HG03521 (cell line): ENCODE data around the gene LZTFL1.
A peak's percentile ranks its signal among the peaks of the same experiment; 100 is the strongest.

Source experiments
- ATAC-seq: cut with Tn5 transposase; IDR thresholded peaks from one replicate; pipeline ENCODE4 v1.9.1; 2021; ENCODE audit warnings: mild to moderate bottlenecking, moderate library complexity; ENCODE audit not compliant: unreplicated experiment

LZTFL1 gene

DNA sequence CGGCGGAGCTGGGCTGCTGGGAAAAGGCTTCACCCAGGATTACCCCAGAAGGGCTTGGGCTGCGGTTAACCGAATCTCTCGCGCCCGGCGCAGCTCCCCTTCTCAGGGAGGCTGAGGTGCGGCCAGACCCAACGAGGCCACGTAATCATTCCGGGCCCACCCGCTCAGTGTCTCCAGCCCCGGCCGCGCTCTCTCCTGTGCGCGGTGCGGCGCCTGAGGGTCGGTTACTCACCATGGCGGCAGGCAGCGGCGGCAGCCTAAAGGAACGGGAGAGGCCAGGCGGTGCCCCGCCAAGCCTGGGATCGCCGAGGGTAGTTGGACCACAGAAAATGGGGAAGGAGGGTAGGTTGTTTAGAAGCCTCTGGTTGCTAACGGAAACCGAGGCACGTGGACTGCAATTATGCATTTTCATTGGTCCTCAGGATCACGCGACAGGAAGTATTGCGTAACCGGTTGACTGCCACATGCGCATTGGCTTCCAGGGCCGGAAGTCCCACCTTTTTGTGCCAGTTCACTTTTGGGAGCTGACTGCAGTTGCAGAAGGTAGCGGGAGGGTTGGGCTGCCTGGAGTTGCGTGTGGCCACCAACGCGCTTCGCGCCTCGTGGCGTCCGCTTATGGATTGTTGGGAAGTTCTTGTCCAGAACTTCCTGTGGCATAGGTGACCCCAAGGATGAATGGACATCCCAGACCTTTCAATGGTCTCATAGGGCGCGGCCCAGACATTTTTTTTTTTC, at the start of gene LZTFL1:
Gene LZTFL1 (minus strand): TSS at position 363 of the 735 bp plus-strand sequence. CDS start 128 bp downstream, at position 235.
- ATAC-seq: peak; percentile 84

DNA sequence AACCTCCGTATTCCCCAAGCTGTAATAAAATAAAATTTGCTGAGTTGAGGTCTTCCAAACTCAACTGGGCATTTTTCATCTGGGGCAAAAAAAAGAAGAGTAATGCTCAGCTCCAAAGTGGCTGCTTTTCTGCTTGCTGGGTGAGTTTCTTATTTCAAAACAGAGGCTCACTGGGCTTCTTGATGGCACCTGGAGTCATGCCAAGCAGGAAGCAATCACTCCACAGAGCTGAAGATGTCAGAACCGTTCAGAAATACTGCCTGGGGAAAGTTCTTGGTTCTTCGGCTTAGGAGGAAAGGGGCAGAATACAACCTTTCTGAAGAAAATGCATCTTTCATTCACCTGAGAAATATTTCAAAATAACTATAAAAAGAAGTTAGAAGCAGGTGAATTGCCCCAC, 48.5 kb upstream of the LZTFL1 start:
- no peak for ATAC-seq

- no peak for ATAC-seq
Observed at GRCh38 chr3:45889337-45889736, 47.4 kb upstream of the LZTFL1 start.

DNA sequence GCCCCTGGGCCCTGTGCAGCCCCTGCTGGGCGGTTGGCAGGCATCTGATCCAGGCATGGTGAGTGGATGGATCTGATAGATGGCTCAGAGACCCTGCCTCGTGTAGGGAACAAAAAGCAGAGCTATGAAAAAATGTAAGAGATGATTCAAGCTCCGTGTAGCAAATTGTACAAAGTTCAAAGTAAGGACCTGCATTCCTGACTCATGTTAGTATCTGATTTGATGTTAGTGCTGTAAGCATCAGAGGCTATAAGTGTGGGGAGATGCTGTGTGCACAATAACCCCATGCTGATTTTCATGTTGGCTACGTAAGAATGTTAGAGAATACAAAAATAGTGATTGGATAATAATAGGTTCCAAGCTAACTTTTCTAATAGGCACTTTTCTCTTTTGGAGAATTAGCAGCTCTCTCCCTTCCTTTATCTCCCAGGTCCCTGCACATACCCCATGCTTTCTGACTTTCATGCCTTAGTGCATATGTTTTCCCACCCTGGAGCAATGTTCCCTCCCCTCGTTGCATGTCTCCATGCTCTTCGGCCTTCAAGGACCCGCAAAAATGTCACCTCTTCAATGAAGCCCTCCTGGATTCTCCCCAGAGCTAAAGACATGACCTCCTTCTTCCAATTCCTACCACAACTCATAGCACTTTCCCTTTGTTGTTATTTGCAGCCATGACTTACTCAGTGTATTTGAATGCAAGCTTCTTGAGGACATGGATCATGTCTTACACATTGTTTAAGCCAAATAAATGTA, 46.0 kb upstream of the LZTFL1 start:
- no peak for ATAC-seq

- ATAC-seq: no peak
Observed at GRCh38 chr3:45887285-45887684, 45.4 kb upstream of the LZTFL1 start.

- ATAC-seq: no peak
Observed at GRCh38 chr3:45885979-45886705, 44.2 kb upstream of the LZTFL1 start, which contains the start of gene CCR9. Gene CCR9, plus strand, starts transcription at chr3:45886543. Its CDS starts 8,391 bp downstream, at chr3:45894934.

DNA sequence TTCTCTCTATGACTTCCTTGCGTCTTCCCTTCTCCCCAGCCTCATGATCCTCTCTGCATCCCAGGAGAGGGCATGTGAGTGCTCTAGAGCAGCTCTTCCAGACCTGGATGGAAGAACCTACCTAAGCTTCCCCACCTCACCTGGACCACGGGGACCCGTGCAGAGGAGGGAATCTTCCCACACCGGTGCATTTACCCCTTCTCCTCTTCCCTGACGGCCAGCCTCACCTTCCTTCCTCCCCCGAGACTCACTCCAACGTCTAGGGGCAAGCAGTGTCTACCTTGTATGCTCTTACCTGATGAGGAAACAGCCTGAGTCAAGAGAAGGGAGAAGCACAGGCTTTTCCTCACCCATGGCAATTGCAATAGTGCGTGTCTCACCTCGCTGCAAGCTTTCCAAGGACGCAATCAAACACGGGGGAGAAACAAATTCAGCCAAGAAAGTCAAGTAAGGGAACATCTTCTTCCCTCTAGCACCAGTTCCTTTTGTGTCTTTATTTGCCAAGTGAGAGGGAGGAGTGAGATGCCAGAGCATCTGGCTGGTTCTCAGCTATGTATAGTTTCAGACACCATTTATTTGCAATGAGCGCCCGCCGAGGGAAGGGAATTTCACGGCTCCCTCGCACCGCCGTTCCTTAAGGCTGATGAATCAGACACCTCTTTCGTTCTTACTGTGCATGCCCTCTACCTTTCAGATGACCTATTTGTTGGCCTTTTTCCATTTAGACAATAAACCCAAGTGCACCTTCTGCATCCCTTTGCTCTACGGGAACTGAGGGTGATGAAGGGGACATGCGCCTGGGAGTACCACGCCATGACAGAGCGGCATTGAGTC, 42.7 kb upstream of the LZTFL1 start:
- ATAC-seq: no peak

- no peak for ATAC-seq
Observed at GRCh38 chr3:45881078-45882022, 39.4 kb upstream of the LZTFL1 start.

DNA sequence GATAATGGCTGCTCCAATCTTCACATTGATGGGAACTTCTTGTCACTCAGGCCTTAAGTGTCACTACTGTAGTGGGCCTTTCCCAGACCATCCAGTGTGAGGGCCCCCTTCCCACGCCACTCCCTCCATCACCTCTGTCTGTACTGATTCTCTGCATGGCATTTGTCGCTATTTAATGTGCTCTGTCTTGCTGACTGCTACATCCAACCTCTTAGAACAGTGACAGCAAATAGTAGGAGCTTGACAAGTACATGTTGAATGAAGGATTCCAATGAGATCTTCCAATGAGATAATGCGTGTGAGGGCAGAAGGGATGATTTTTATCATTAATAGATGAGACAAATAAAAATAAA, 38.8 kb upstream of the LZTFL1 start:
- no peak for ATAC-seq

- ATAC-seq: no peak
Observed at GRCh38 chr3:45878124-45878523, 36.2 kb upstream of the LZTFL1 start.

- ATAC-seq: no peak
Observed at GRCh38 chr3:45874677-45875346, 32.9 kb upstream of the LZTFL1 start.

- no peak for ATAC-seq
Observed at GRCh38 chr3:45873638-45874037, 31.7 kb upstream of the LZTFL1 start.

- ATAC-seq: no peak
Observed at GRCh38 chr3:45873036-45873435, 31.1 kb upstream of the LZTFL1 start.

DNA sequence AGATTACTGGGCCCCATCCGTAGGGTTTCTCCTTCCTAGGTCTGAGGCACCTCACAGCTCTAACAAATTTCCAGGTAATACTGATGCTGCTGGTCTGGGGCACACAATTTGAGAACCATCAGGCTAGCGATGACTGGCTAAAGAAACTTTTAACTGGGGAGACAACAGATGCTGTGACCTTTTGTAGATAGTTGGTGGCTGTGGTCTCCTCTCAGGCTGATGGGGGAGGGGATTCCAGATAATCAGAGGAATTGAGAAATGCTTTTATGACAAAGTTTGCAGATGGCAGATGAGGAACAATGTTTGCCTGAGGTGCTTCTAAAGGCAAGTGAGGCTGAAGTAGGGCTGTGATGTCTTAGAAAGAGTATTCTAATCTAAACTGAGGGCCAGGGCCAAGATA, 30.6 kb upstream of the LZTFL1 start:
- ATAC-seq: no peak

- ATAC-seq: no peak
Observed at GRCh38 chr3:45871780-45872179, 29.9 kb upstream of the LZTFL1 start.

- ATAC-seq: no peak
Observed at GRCh38 chr3:45870099-45870498, 28.2 kb upstream of the LZTFL1 start.

GRCh38 chr3:45869638-45870037, 27.7 kb upstream of the LZTFL1 start:
- no peak for ATAC-seq

DNA sequence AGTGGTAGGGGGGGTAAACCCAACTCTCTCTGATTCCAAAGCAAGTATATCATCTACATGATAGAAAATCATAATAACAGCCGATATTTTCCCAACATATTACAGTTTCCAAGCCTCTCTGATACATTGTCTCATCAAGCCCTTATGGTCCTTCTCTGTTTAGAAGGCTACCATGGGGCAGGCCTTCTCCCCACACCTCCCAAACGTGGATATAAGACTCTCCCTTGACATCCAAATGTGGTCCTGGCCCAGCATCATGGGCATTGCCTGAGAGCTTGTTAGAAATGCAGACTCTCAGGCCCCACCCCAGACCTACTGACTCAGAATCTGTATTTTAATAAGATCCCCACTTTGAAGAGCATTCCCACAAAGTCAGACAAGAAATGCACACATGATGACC, 26.7 kb upstream of the LZTFL1 start:
- no peak for ATAC-seq

GRCh38 chr3:45868213-45868612, 26.3 kb upstream of the LZTFL1 start:
- no peak for ATAC-seq
